ENCODE results near the gene CUL9. TPM values are rescaled to one million over a fixed set of nuclear protein-coding genes. Genes with fewer than 3 reads are reported as not detected.

Gene CUL9
- polyA plus RNA-seq, 1 donor from 2014 or later, result 65.0 TPM

DNA sequence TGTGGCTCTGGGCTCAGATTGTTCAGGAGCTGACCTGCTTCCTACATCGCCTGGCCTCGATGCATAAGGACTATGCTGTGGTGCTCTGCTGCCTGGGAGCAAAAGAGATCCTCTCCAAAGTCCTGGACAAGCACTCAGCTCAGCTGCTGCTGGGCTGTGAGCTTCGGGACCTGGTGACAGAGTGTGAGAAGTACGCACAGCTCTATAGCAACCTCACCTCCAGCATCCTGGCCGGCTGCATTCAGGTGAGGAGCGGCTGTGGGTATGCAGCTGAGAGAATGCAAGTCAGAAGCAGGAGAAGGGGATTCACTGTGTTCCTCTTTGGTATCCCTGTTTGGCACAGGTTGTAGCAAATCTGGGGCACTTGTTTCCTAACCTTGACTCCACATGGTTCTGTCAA lies 17.9 kb downstream of the CUL9 start:
- H3K79me2 ChIP-seq (replicated peaks; ENCODE audit: insufficient read depth, low read length), result no peaks in the 10 kb centered on the region
- no peak overlapping the region for H3K4me3 ChIP-seq (ENCODE audit: low read length)
- no peaks in the 10 kb centered on the region for H3K9me2 ChIP-seq (ENCODE audit: insufficient read depth, low read length)
- no peaks in the 10 kb centered on the region for H3K9me3 ChIP-seq (ENCODE audit: low read length)
- no peaks in the 10 kb centered on the region for H3K27me3 ChIP-seq (ENCODE audit: insufficient read depth, low read depth, low read length)
- no peaks in the 10 kb centered on the region for H3F3A ChIP-seq (ENCODE audit: insufficient read depth, low read length, poor library complexity, severe bottlenecking)
- no peak overlapping the region for H3K4me2 ChIP-seq (ENCODE audit: low read length)
- TF ChIP-seq SMC3 (conservative IDR thresholded peaks at IDR 0.05; ENCODE audit: poor library complexity), result no peak
- no peak for TF ChIP-seq POLR2AphosphoS5 (IDR thresholded peaks at IDR 0.05)
- TF ChIP-seq, protein P1, sequence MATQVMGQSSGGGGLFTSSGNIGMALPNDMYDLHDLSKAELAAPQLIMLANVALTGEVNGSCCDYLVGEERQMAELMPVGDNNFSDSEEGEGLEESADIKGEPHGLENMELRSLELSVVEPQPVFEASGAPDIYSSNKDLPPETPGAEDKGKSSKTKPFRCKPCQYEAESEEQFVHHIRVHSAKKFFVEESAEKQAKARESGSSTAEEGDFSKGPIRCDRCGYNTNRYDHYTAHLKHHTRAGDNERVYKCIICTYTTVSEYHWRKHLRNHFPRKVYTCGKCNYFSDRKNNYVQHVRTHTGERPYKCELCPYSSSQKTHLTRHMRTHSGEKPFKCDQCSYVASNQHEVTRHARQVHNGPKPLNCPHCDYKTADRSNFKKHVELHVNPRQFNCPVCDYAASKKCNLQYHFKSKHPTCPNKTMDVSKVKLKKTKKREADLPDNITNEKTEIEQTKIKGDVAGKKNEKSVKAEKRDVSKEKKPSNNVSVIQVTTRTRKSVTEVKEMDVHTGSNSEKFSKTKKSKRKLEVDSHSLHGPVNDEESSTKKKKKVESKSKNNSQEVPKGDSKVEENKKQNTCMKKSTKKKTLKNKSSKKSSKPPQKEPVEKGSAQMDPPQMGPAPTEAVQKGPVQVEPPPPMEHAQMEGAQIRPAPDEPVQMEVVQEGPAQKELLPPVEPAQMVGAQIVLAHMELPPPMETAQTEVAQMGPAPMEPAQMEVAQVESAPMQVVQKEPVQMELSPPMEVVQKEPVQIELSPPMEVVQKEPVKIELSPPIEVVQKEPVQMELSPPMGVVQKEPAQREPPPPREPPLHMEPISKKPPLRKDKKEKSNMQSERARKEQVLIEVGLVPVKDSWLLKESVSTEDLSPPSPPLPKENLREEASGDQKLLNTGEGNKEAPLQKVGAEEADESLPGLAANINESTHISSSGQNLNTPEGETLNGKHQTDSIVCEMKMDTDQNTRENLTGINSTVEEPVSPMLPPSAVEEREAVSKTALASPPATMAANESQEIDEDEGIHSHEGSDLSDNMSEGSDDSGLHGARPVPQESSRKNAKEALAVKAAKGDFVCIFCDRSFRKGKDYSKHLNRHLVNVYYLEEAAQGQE (IDR thresholded peaks at IDR 0.05; ENCODE audit: borderline replicate concordance), result no peak
- TF ChIP-seq, protein P2, sequence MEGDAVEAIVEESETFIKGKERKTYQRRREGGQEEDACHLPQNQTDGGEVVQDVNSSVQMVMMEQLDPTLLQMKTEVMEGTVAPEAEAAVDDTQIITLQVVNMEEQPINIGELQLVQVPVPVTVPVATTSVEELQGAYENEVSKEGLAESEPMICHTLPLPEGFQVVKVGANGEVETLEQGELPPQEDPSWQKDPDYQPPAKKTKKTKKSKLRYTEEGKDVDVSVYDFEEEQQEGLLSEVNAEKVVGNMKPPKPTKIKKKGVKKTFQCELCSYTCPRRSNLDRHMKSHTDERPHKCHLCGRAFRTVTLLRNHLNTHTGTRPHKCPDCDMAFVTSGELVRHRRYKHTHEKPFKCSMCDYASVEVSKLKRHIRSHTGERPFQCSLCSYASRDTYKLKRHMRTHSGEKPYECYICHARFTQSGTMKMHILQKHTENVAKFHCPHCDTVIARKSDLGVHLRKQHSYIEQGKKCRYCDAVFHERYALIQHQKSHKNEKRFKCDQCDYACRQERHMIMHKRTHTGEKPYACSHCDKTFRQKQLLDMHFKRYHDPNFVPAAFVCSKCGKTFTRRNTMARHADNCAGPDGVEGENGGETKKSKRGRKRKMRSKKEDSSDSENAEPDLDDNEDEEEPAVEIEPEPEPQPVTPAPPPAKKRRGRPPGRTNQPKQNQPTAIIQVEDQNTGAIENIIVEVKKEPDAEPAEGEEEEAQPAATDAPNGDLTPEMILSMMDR (IDR thresholded peaks at IDR 0.05; ENCODE audit: poor library complexity, severe bottlenecking), result no peak
- TF ChIP-seq EP300 (conservative IDR thresholded peaks at IDR 0.05; ENCODE audit: poor library complexity, severe bottlenecking), result no peak
- no peak for TF ChIP-seq EZH2 (IDR thresholded peaks at IDR 0.05; ENCODE audit: borderline replicate concordance, insufficient read depth, low read length, poor library complexity, severe bottlenecking)
- TF ChIP-seq TAF1 (IDR thresholded peaks at IDR 0.05; ENCODE audit: low read depth), result no peak
- no peak for TF ChIP-seq MXI1 (conservative IDR thresholded peaks at IDR 0.05; ENCODE audit: poor library complexity, severe bottlenecking)
- no peak overlapping the region for H2AFZ ChIP-seq (ENCODE audit: low read depth, low read length)
- H3K36me3 ChIP-seq (ENCODE audit: insufficient read depth, low read length), result no peaks in the 10 kb centered on the region
- H4K20me1 ChIP-seq (ENCODE audit: insufficient read depth), result no peaks in the 10 kb centered on the region
- H3K27ac ChIP-seq (ENCODE audit: low read length), result no peak overlapping the region
- H3K9ac ChIP-seq (ENCODE audit: low read length), result no peak overlapping the region

DNA sequence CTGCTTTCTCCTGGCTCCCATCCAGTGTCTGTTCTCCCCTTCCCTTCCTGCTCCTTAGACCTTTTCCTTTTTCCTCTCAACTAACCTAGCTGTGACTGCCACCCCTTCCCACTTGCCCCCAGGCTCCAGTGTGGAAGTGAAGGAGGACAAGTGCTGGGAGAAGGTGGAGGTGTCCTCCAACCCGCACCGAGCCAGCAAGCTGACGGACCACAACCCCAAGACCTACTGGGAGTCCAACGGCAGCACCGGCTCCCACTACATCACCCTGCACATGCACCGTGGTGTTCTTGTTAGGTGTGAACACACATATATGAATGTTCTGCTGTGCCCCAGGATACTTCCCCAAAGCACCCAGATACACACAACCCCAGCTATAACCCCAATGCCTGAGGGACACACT lies 18.5 kb downstream of the CUL9 start:
- H3K9ac ChIP-seq (ENCODE audit: low read length), result no peak overlapping the region
- no peaks in the 10 kb centered on the region for H3F3A ChIP-seq (ENCODE audit: insufficient read depth, low read length, poor library complexity, severe bottlenecking)
- no peaks in the 10 kb centered on the region for H3K36me3 ChIP-seq (ENCODE audit: insufficient read depth, low read length)
- no peak overlapping the region for H3K4me2 ChIP-seq (ENCODE audit: low read length)
- H3K4me3 ChIP-seq (ENCODE audit: low read length), result no peak overlapping the region
- no peaks in the 10 kb centered on the region for H4K20me1 ChIP-seq (ENCODE audit: insufficient read depth)
- H3K79me2 ChIP-seq (replicated peaks; ENCODE audit: insufficient read depth, low read length), result no peaks in the 10 kb centered on the region
- TF ChIP-seq EP300 (conservative IDR thresholded peaks at IDR 0.05; ENCODE audit: poor library complexity, severe bottlenecking) (no peak), TAF1 (IDR thresholded peaks at IDR 0.05; ENCODE audit: low read depth) (no peak), SMC3 (conservative IDR thresholded peaks at IDR 0.05; ENCODE audit: poor library complexity) (no peak), MXI1 (conservative IDR thresholded peaks at IDR 0.05; ENCODE audit: poor library complexity, severe bottlenecking) (no peak), EZH2 (IDR thresholded peaks at IDR 0.05; ENCODE audit: borderline replicate concordance, insufficient read depth, low read length, poor library complexity, severe bottlenecking) (no peak)
- TF ChIP-seq, protein P1 (IDR thresholded peaks at IDR 0.05; ENCODE audit: borderline replicate concordance), result no peak
- TF ChIP-seq, protein P2 (IDR thresholded peaks at IDR 0.05; ENCODE audit: poor library complexity, severe bottlenecking), result no peak
- no peaks in the 10 kb centered on the region for H3K27me3 ChIP-seq (ENCODE audit: insufficient read depth, low read depth, low read length)
- no peak overlapping the region for H2AFZ ChIP-seq (ENCODE audit: low read depth, low read length)
- H3K9me3 ChIP-seq (ENCODE audit: low read length), result no peaks in the 10 kb centered on the region
- H3K27ac ChIP-seq (ENCODE audit: low read length), result no peak overlapping the region
- no peaks in the 10 kb centered on the region for H3K9me2 ChIP-seq (ENCODE audit: insufficient read depth, low read length)
